HG03521 (cell line): ENCODE measurements around the gene ORM2.

Source experiments
- ATAC-seq: cut with Tn5 transposase; IDR thresholded peaks from one replicate; pipeline ENCODE4 v1.9.1; 2021; ENCODE audit warnings: mild to moderate bottlenecking, moderate library complexity; ENCODE audit not compliant: unreplicated experiment

The ORM2 gene

DNA sequence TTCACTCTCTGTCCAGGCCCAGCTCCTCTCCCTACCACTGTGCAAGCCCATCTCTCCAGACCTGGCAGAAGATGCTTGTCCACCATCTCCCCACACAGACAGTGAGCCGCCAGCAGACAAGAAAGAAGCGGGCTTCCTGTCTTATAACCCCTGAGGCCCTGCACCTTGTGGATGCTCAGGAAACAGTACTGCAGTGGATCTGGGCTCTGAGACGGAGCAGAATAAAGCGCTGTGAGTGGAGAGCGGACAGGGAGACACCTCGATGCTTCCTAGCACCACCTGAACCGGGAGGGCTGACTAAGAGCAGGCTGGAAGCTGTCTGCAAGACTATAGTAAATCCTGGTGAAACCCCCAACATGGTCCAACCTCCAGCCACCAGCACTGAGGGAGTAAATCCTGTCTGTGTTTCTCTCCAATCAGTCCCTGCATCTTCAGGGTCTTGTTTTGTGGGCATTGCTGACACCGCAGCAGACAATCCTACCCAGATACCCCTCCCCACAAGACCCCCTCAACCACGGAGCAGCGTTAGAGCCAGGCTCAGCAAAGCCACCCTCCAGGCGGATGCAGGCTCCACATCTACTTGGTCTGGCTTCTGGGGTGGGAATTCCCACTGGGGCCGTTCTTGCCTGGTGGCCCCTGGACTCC is 18.7 kb downstream of the ORM2 start:
- ATAC-seq, result no peak

DNA sequence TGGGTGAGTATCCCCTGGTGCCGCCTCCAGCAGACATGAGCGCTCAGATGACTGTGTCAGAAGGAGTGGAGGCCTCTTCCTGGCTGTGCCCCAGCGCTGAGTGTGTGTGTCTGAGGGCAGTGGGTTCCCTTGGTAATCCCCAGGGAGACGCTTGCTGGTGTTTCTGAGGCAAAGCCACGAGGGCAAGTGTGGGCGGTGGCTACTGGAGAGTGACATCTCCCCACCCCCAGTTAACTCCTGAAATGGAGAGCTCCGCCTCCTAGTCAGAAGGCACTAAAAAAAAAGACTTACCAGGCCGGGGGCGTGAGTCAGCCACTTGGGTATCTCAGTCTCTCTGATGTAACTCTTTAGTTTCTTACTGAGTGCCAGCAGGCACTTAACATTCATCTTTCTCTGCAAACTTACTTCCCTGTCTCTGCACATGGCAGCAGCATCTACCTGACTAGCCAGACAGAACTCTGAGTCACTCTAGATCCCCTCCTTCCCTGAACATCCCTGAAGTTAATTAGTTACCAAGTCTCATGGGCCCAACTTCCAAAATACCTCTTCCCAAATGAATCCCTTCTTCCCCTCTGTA is 19.3 kb downstream of the ORM2 start:
- ATAC-seq, result peak; percentile 73

DNA sequence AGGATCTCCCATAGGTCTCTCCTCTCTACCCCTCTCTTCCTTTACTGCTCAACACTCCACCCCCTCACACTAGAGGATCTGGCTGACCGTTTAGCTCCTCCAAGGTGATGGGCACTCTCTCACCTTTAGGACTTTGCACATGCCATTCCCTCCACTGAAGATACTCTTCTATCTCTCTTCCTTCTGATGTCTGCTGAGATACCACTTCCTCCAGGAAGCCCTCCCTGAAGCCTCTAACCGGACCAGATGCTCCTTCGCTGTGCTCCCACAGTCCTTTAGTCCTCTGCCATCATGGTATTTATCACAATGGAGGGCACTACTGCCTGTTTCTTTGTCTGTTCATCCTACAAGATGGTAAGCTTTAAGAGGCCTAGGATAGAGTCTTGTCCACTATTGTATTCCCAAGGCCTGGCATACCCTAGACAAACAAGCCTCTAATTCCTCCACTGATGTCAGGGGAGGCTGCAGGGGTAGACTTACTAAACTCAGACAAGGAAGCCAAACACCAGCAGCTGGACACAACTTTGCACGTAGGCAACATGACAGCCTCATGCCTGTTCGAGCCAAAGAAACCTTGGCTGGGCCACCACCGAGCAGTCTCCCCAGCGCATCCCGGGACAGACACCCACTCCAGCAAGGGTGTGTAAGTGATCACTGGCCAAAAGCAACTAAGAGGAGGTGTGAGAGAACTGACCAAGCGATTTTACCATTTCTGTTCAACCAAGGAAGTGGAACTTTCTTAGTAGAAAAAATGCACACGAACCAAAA is 20.2 kb downstream of the ORM2 start:
- ATAC-seq, result no peak

DNA sequence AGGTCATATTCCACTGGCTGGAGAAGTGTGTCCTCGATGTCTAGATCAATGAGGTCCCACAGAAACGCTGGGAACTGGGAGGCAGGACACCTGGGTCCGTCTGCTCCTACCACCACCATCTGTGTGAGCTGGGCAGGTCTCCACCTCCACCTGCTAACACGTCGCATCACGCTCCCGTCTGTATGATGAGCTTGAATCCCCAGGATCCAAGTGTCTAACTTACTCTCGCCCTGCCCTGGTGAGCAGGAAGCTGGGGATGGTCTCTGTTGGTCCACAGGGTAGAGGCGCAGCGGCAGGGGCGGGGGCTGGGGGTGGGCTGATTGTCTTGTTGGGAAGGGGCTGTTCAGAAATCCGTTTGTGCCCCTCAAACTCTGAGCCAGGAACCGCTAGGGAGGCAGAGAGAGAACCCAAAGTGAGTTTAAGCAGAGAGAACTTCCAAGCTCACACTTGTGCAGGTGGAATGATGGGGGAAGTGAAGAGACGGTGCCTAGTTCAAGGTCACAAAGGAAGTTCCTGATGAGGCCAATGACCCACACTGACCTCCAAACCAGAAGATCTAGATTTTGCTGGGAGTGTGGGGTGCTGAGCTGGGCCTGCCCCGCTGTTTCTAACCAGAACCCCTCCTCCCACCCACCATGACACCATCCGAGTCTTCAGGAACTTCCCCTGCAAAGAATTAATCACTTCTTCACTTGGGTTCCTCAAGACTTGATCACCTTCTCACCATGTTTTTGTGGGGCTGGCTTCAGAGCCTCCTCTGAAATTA is 21.1 kb downstream of the ORM2 start:
- no peak for ATAC-seq

DNA sequence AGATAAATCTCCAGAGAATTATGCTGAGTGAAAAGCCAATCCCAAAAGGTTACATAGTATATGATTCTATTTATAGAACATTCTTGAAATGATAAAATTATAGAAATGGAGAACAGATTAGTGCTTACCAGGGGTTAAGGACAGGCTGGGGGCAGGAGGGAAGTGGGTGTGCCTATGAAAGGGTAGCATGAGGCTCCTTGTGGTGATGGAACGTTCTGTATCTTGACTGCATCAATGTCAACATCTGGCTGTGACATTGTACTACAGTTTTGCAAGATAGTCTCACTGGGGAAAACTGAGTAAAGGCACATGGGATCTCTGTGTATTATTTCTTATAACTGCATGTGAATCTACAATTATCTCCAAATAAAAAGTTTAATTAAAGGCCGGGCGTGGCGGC is 22.3 kb downstream of the ORM2 start:
- no peak for ATAC-seq

DNA sequence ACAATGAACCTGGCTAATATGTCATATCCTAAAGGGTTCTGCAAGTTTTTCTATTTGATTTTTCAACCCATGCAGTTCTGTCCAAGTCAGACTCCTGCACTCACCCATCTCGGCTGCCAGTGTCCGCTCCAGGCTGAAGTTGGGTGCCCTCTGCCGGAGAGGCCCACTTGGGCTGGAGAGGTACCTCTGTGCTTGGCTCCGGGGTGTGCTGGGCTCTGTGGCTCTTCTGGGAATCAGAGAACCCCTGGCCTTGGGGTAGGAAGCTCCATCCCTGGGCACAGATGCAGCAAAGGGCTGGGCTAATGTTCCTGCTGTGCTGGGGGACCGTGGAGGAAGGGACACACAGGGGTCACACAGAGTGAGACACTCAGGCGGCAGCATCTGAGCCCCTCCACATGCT is 26.2 kb downstream of the ORM2 start:
- no peak for ATAC-seq

DNA sequence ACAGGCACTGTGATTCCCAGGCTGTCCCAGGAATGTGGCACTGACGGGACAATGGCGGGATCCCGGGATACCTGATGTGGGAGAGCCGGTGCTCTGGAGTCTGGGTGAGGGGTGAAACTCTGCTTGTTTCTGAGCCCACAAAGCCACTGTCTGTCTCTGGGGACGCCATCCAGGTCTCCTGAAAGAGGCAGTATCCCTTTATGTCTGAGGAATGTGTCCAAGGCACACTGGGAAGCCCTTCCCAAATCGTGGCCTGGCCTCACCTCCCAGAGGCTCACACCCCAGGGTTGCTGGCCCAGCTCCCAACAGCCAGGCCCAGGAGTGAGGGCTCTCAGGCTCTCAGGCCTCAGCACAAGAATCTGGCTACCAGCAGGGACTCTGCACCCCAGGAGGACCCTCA is 27.1 kb downstream of the ORM2 start:
- ATAC-seq, result no peak

DNA sequence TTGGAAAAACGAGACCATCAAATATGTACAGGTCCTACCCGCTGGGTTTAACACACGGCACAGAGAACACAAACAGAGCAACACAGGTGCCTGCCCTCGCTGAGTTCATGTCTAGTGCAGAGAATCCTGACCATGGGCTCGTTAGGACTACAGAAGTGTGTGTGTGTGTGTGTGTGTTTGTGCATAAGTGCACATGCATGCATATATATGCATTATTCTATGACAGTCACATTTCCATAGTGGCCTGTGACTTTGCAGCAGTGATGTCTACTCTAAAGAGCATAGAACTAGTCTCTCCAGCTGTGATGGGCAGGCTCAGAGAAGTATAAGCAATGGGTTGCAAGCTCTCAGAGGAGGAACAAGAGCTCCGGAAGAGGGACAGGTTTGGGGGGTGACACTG is 27.7 kb downstream of the ORM2 start:
- ATAC-seq, result no peak

DNA sequence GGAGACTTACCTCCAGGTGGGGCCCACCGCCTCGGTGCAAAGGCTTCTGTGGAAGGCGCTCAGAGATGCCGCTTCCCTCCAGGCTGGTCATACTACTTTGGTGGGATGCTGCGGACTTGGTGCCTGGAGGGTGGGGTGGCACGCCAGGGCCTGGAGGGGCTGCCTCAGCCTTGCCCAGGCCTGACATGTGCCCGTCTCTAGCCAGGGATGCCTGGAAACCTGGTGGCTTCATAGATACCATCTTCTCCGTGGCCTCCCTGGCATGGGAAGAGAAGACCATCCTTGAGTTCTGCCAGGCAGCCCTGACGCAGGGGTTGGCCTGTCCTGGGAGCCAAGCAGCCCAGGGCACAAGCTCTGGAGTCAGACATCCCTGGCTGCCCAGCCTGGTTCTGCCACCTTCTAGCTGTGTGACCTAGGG is 28.3 kb downstream of the ORM2 start:
- no peak for ATAC-seq

DNA sequence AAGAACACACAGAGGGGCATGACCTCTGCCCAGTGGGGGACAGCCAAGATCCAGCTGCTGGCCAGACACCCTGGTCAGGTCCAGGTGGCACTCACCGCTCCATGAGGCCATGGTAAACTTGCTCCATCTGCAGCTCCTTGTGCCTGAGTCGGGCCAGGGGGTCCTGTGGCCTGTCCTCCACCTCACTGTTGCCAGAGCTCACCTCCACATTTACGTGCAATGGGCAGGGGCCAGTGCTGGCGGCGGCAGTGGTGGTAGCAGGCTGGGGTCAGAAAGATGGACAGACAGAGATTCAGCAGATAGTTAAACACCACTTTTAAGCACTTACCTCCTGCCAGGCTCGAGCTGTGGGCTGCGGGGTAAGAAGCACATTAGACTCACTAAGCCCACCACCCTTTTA is 30.1 kb downstream of the ORM2 start:
- ATAC-seq, result no peak

DNA sequence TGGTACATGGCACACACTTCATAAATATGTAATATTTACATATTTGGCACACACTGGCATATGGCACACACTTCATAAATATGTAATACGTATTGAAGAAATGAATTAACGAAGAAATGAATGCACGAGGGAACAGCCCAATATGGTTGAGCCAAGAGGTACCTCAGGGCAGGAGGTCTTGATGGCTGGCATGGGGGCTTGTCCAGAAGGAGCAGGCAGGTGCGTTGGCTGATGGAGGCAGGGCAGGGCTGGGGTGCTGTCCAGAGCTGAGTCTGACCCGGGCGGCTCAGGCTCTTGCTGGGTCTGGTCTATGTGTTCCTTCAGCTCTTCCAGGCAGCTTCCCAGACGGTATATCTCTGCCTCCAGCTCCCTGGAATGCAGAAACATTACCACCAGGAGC is 31.9 kb downstream of the ORM2 start:
- no peak for ATAC-seq

DNA sequence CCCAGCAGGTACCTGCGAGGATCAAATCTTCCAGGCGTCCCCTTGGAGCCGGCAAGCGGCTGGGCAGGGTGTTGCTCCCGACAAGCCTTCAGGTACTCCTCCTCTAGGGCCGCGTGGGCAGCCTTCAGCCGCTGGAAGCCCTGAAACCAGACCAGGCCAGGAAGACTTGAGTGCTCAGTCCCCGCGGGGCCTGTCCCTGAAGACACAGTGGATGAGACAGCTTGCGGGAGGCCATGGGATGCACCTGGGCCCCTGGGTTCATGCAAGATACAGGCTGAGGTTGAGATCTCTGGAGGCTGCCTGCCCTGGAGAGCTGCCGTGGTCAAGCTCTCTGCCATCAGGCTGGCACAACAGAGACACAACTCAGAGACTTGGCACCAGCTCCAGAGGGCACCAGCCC is 32.7 kb downstream of the ORM2 start:
- no peak for ATAC-seq

DNA sequence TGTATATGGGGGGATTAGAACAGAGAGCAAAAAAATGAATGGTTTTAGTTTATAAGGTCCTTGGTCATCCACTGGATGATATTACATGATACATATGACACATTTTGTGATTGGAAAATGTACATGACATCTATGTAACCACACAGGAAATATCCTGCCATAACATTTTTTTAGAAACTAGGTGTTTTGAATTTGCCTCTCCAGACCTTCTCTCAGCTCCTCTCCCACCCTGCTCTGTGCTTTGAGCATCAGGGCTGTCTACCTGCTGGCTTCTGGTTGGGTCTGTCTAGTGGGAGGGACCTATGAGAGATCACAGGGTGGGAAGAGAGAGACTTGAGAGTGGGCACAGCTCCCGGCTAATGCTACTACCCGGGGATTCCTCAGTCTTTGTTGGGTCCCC is 33.8 kb downstream of the ORM2 start:
- ATAC-seq, result no peak

DNA sequence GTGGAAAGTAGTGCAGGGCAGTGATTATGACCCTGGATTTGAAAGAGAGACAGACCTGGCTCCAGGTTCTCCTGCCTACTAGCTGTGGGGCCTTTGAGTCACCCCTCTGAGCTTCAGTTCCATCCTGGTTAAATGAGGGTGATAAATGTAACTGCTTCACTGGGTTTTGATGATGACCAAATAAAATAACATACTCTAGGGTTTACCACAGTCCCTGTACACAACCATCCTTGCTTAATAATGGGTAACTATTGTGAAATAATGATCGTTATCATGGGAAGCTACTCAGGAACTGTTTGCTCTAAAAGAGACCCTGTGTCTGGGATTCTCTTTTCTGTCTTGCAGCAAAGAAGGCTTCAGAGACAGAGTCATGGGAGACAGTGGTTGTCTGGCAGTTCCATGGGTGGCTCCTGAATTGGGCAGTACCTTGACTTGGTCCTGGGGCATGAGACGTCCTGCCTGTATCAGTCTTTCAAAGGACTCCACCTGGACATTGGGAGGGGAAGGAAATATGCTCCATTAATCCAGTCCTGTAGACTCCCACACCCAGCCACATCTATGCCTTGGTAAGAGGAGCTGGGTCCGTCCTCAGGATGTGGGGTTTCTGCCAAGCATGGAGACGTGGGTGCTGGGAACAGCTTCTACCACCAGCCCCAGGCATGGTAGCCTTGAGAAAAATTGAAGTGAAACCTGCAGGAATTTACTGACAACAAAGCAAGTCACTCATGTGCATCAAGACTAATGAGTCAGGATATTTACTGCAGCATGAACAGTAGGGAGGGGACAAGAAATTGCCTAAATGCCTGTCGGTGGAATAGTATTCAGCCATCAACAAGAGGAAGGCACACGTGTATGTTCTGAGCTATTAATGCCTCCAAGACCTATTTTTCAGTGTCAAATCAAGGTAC is 34.7 kb downstream of the ORM2 start:
- ATAC-seq, result no peak

DNA sequence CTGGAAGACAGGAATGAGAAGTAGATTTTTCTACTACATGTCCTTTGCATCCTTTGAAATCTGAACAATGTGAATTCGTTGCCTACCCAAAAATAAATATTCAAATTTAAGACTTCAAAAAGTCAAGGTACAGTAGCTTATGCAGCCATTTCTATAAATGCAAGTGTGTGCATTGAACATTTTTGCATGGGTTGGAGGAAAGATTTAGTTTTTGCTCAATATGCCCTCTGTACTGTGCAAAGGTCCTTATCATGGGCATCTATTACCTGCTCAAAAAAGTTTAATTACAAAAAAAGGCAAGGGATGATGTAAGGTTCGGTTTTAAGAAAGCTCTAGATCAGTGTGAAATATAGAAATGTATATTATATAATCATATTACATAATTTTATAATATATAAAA is 35.5 kb downstream of the ORM2 start:
- no peak for ATAC-seq

DNA sequence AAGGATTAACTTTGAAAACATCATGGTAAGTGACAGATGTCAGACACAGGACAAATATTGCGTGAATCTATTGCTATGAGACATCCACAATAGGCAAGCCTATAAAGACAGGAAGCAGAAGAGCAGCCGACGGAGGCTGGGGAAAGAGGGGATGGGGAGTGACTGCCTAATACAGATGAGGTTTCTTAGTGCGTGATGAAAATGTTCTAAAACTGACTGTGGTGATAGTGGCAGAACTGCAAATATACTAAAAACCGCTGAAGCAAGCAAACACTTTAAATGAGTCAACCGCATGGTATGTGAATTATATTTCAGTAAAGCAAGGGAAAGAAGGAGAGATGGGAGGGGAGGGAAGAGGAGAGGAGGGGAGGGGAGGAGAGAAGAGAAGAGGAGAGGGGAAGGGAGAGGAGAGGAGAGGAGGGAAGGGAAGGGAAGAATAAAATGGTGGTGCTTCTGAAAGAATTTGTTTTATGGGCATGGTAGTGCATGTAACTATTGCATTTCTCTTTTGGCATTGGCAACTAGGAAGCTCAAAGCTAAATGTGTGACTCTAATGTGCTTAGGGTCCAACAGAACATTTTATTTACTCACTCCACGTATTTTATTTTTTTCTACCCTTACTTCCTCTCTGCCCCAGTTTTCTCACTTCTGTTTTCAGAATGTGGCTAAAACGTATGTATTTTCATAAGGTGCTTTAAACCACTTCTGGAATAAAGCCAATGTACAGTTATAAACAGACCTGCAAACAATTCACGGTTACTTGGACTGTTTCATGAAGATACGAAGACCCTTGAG is 36.9 kb downstream of the ORM2 start:
- peak; percentile 50 for ATAC-seq

DNA sequence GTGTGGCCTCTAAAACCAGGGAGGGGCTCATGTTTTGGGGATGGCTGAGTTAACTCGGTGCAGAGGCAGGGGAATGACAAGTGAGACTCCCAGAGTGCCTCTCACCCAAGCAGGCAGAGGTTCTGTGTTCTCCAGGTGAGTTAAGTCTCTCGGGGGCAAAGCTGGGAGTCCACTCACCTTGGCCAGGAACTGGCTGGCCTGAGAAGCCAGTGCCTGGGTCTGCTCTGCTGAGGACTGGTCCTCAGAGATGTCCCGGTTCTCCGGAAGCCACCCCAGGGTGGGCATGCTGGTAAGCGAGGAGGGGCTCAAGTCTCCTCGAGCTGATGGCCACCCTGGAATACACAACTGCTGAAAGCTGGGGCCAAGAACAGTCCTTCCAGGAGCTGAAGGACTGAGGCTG is 37.7 kb downstream of the ORM2 start:
- no peak for ATAC-seq

DNA sequence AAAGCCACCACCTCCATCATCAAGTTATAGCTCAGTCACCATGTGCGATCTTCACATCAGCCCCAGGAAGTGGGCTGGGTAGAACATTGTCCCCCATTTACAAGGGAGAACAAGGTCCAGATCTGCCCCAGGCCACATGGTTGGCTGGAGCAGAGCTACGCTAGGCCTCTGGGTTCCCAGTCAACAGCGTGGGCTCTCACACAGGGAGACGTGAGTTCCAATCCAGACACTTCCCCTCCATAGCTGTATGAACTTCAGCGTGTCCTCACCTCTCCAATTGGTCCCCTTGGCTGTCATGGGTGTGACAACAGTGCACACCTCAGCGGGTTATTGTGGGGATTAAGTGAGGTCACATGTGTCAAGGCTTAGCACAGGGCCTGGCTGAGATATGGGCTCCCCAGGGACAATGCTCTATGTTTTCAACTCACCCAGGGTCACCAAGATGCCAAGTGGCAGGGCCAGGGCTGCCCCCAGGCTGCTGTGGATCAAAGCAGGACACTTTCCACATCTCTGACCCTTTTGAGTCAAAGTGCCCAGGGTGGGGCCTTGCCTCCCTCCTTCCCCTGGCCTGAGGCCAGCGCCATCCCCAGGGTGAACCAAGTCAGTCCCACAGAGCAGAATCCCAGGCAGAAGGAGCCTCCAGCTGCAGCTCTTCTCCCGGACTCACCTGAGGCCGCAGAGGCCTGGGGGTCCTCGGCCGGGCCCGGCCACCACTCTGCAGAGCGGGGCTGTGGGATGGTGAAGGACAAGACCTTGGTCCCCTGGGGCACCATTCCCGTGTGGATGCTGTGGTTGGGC is 38.3 kb downstream of the ORM2 start:
- ATAC-seq, result no peak
